Left lung (tissue), 14 donors: Measurements from ENCODE around the gene PDE3A. TPM values are rescaled to one million over a fixed set of nuclear protein-coding genes. Genes with fewer than 3 reads are reported as not detected.
"Not testable (repeated sequence)": the region's sequence is repeated elsewhere in the genome, so short reads cannot be mapped to it uniquely, and the experiment has no call there.

ENCODE experiments used
- ATAC-seq: fragments of 200-7000 bp; cut with Tn5 transposase; one replicate; pipeline ENCODE4 v1.9.1; 2020; ENCODE audit warnings: moderate library complexity
- DNase-seq, 4 donors: peaks; one replicate each; pipeline ENCODE4 v3.0.0-alpha.2; 2013 to 2020
- H3K27ac ChIP-seq, 2 donors: fragments of 200-600 bp; sonication (generic) in 1 of 2; one replicate each; pipeline versions ENCODE4 v1.5.0 to v1.8.0; 2020 to 2021
- H3K27me3 ChIP-seq, 2 donors: fragments of 200-600 bp; sonication (generic) in 1 of 2; one replicate each; pipeline versions ENCODE4 v1.5.0 to v1.8.0; 2020 to 2021
- H3K36me3 ChIP-seq, 2 donors: fragments of 200-600 bp; sonication (generic) in 1 of 2; one replicate each; pipeline versions ENCODE4 v1.5.0 to v1.8.0; 2020 to 2021
- H3K4me1 ChIP-seq, 2 donors: fragments of 200-600 bp; one replicate each; pipeline ENCODE4 v1.8.0; 2021
- H3K4me3 ChIP-seq, 2 donors: fragments of 200-600 bp; sonication (generic) in 1 of 2; one replicate each; pipeline versions ENCODE4 v1.5.0 to v1.8.0; 2020 to 2021; ENCODE audit warnings: mild to moderate bottlenecking in 1 of 2
- H3K9me3 ChIP-seq, 2 donors: fragments of 200-600 bp; sonication (generic) in 1 of 2; one replicate each; pipeline versions ENCODE4 v1.5.0 to v1.8.0; 2020 to 2021
- intact Hi-C, 2 donors: fragments of 100-400 bp; cut with DNase I; formaldehyde crosslinking; loops; one replicate each; pipeline versions ENCODE4 v1.11.2 to v1.14.2; 2022
- long read RNA-seq, 12 donors: library from polyadenylated mRNA in 2 of 12; unstranded in 2 of 12; transcript quantifications; one replicate each; pipeline ENCODE4 v2.0.0 and lab custom pipeline, GENCODE V29; 2019 to 2026
- polyA plus RNA-seq, 6 donors: library from polyadenylated mRNA; unstranded; fragments of 120-200 nt; gene quantifications; one replicate each; pipeline ENCODE4 v1.2.1, GENCODE V29; 2013; ENCODE audit not compliant: insufficient read length in 6 of 6
- total RNA-seq, 2 donors: library from RNA; stranded (reverse); fragmentation: NEBNext Ultra II Directional; extraction: Animal tissue kit (Norgen Biotek cat#: 25700); gene quantifications; one replicate each; pipeline ENCODE4 v1.2.1, GENCODE V29; 2021
- TF ChIP-seq, protein P1 (sequence below), 2 donors: fragments of 200-600 bp; sonication (generic) in 1 of 2; IDR thresholded peaks; one replicate each; pipeline versions ENCODE4 v1.5.0 to v1.8.0; 2021; ENCODE audit warnings: antibody characterized with exemption in 2 of 2
- donor health status: DM: no; HTN: yes; CAD: no.
- donor health status: DM: no; HTN: no; CAD: no.

Gene PDE3A
- total RNA-seq (1 to 10 TPM; 5.1 to 9.2 TPM), polyA plus RNA-seq (1 to 10 TPM; 6.4 to 9.3 (median 7.8) TPM)
- long read RNA-seq, donor 1 = 0 reads
- long read RNA-seq, donor 2 = 0 reads
- long read RNA-seq, donor 3 = 0 reads
- long read RNA-seq, donor 4 = 0 reads
- long read RNA-seq, donor 5, full-length matches to known transcripts = 1 of 1 reads
- long read RNA-seq, donor 5, partial matches to known transcripts = 0 of 1 reads
- long read RNA-seq, donor 5, other reads (novel, unspliced or antisense) = 0 of 1 reads
- long read RNA-seq, donor 6 = 0 reads
- long read RNA-seq, donor 7 = 0 reads
- long read RNA-seq, donor 8 = 0 reads
- long read RNA-seq, donor 9 = 0 reads
- long read RNA-seq, donor 10, partial matches to known transcripts = 0 of 1 reads
- long read RNA-seq, donor 10, other reads (novel, unspliced or antisense) = 0 of 1 reads
- long read RNA-seq, donor 11 = 0 reads
- long read RNA-seq, donor 12 = 0 reads

DNA sequence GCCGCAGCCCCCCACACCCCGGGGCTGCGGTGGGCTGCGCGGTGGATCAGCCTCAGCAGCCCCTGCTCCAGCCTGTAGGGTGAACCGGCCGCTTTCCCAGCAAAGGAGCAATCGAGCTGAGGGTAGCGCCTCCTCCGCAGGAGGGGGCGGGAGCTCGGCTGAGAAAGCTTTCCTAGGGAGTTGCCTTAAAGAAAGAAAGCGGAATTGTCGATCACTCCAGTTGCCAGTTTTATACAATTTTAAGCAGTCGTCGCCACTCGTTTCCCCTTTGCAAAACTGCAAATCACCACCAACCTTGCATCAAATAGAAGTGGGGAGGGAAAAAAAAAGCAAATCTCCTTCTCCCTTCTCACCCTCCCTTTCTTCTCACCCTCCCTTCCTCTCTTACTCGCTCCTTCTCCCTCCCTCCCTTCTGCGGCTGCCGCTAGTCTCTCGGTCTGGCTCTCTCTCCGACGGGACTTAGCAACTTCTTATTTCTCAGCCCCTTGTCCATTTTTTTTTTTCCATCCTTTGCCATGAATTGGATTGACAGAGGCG is at the start of gene PDE3A:
Gene PDE3A, plus strand, starts transcription at position 424 of the 537 bp plus-strand sequence. CDS start 748 bp downstream, outside the sequence.
- Histone ChIP-seq H3K36me3 (no peaks in the 10 kb centered on the region), H3K9me3 (no peaks in the 10 kb centered on the region), H3K4me3 (peak within 1 kb of the TSS; percentile 43 to 48), H3K27me3 (peaks cover 25 to 59% of the 10 kb centered on the region in 2 donors), H3K27ac (peak within 1 kb of the TSS; percentile 65 to 87), H3K4me1 (peaks cover 0 to 22% of the 10 kb centered on the region in 2 donors)
- ATAC-seq (peak; percentile 75), DNase-seq (peak; percentile 65 to 81 (median 74))
- TF ChIP-seq, protein P1, sequence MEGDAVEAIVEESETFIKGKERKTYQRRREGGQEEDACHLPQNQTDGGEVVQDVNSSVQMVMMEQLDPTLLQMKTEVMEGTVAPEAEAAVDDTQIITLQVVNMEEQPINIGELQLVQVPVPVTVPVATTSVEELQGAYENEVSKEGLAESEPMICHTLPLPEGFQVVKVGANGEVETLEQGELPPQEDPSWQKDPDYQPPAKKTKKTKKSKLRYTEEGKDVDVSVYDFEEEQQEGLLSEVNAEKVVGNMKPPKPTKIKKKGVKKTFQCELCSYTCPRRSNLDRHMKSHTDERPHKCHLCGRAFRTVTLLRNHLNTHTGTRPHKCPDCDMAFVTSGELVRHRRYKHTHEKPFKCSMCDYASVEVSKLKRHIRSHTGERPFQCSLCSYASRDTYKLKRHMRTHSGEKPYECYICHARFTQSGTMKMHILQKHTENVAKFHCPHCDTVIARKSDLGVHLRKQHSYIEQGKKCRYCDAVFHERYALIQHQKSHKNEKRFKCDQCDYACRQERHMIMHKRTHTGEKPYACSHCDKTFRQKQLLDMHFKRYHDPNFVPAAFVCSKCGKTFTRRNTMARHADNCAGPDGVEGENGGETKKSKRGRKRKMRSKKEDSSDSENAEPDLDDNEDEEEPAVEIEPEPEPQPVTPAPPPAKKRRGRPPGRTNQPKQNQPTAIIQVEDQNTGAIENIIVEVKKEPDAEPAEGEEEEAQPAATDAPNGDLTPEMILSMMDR (IDR thresholded peaks at IDR 0.05) = no peak
- intact Hi-C loops = no loop called here

DNA sequence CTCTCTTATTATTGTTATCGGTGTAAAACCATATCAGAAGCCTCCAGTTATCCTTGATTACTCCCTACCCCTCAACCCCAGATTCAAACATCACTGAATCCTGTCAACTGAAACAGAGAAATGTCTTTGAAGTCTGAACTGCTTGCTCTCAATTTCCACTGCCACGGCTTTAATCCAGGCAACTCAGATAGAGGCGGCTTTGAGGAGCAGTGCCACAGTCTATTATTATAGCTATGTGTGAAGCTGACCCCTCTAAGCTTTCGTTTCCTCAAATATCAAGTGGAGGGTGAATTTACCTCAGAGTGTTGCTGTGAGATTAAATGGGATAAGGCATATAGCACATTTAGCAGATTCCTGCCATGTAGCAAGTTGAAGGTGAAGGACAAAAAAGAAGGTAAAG is 49.0 kb upstream of the PDE3A start:
- no peak for DNase-seq
- intact Hi-C loops = no loop called here
- TF ChIP-seq, protein P1 (IDR thresholded peaks at IDR 0.05) = no peak
- Histone ChIP-seq H3K27me3 (no peaks in the 10 kb centered on the region), H3K4me1 (no peaks in the 10 kb centered on the region), H3K4me3 (no peak overlapping the region), H3K9me3 (no peaks in the 10 kb centered on the region), H3K27ac (no peak overlapping the region), H3K36me3 (no peaks in the 10 kb centered on the region)
- no peak for ATAC-seq

DNA sequence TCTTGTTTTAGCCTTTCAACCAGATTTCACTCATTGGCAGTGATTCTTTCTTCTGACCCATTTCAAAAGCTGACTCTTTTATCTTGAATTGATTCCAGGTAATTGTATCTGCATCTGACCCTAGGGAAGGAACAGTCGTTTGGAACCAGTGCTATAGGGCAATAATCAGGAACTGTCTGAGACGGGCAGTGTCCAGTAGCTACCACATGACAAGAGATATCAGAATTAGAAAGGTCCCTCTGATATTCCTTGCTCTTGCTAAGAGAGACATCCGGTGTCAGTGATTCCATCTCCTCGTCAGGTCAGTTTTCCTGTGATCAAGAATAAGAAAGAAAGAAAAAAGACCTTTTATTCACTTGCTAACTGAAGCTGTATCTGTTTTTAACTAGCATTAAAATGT is 47.8 kb upstream of the PDE3A start:
- intact Hi-C loops = no loop called here
- no peak for ATAC-seq

DNA sequence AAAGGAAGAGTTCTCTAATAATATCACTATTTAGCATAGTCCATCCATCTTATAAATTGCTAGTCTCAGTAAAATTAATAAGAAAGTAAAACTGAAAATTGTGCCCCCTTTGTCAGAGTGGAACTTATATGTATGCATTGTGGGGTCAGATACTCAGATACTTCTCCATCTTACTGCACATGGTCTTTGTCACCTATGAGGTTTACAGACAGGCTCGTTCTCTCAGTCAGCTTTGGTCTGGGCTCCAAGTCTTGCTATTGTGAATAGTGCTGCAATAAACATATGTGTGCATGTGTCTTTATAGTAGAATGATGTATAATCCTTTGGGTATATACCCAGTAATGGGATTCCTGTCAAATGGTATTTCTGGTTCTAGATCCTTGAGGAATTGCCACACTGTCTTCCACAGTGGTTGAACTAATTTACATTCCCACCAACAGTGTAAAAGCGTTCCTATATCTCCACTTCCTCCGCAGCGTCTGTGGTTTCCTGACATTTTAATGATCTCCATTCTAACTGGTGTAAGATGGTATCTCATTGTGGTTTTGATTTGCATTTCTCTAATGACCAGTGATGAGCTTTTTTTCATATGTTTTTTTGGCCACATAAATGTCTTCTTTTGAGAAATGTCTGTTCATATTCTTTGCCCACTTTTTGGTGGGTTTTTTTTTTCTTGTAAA is 37.4 kb upstream of the PDE3A start:
- H3K4me1 ChIP-seq, H3K4me3 ChIP-seq, intact Hi-C loops, H3K36me3 ChIP-seq, DNase-seq, H3K27ac ChIP-seq, ATAC-seq, H3K27me3 ChIP-seq: not testable (repeated sequence)
- H3K9me3 ChIP-seq = peaks cover 0 to 21% of the 10 kb centered on the region in 2 donors

More for the DNA sequence above, 47.8 kb upstream of the PDE3A start:
- no peak overlapping the region for H3K27ac ChIP-seq
- no peak overlapping the region for H3K4me3 ChIP-seq
- no peaks in the 10 kb centered on the region for H3K4me1 ChIP-seq
- no peak for DNase-seq
- H3K36me3 ChIP-seq = no peaks in the 10 kb centered on the region
- H3K9me3 ChIP-seq = no peaks in the 10 kb centered on the region
- TF ChIP-seq, protein P1 (IDR thresholded peaks at IDR 0.05) = no peak
- no peaks in the 10 kb centered on the region for H3K27me3 ChIP-seq

DNA sequence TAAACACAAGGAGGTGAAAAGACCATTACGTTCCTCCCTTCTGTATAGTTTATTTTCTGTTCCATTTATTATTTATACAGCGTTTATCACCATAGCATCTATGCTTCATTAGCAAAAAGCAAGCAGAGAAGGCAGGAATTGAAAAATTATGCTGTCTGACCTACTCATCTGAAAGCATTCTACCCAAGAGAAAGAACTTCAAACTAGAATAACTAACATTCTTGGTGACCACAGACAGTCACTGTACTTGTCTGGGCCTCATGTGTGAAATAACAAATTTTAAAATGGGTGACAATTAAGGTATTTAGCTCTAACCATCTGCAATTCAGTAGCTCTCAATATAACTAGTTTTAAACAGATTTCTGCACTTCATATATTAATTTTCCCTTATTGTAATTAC is 29.3 kb upstream of the PDE3A start:
- ATAC-seq (no peak), DNase-seq (no peak)
- Histone ChIP-seq H3K27me3 (no peaks in the 10 kb centered on the region), H3K36me3 (no peaks in the 10 kb centered on the region), H3K9me3 (peaks cover 0 to 22% of the 10 kb centered on the region in 2 donors), H3K4me3 (no peak overlapping the region), H3K4me1 (no peaks in the 10 kb centered on the region), H3K27ac (no peak overlapping the region)
- TF ChIP-seq, protein P1 (IDR thresholded peaks at IDR 0.05) = no peak
- intact Hi-C loops = no loop called here
